Activated naive CD4-positive, alpha-beta T cell treated with anti-CD3 and anti-CD28 coated beads, Interleukin-2, amount 50 U/mL, for 72 hours (primary cell): ENCODE data around the gene TMEM186. TPM values are rescaled to one million over a fixed set of nuclear protein-coding genes. Genes with fewer than 3 reads are reported as not detected.
"Not testable (repeated sequence)": the region's sequence is repeated elsewhere in the genome, so short reads cannot be mapped to it uniquely, and the experiment has no call there.

ENCODE experiments used
- ATAC-seq, 2 donors: fragments of 150-1000 bp; cut with Tn5 transposase; 2 replicates each; pipeline ENCODE4 v1.10.0; 2021; ENCODE audit warnings: mild to moderate bottlenecking in 2 of 2, moderate library complexity in 2 of 2
- DNase-seq, 2 donors: peaks; one replicate each; pipeline ENCODE4 v3.0.0; 2021 to 2022; ENCODE audit warnings: low spot score in 2 of 2
- H3K27ac Mint-ChIP-seq, 2 donors: one replicate each; pipeline ENCODE4 v1.8.0; 2022; ENCODE audit warnings: mild to moderate bottlenecking in 2 of 2, mixed read lengths in 2 of 2
- H3K36me3 Mint-ChIP-seq, 2 donors: one replicate each; pipeline ENCODE4 v1.8.0; 2022; ENCODE audit warnings: mixed read lengths in 2 of 2
- H3K9me3 Mint-ChIP-seq, 2 donors: one replicate each; pipeline ENCODE4 v1.8.0; 2022; ENCODE audit warnings: mixed read lengths in 2 of 2
- total RNA-seq, 2 donors: library from RNA; stranded (reverse); gene quantifications; one replicate each; pipeline ENCODE4 v1.2.3, GENCODE V29; 2022

TMEM186 gene
- total RNA-seq, 2 donors from 2014 or later = 15.1 to 19.8 TPM

DNA sequence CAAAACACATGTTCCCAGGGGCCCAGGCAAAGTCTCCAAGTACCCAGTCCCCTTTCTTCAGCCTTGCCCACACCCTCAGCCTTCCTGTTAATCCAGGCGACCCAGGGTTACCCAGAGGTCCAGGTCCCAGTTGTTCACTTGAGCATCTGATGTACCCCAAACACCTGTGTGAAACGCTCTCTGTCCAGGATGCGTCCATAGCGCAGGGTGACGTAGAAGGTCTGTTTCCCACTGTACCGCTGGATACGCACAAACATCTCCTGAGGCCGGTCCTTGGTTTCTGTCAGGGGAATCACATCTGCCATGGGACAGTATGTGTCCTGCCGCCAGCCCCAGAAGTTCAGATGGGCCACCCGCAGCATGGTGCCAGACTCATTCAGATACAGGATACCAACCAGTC, 1.6 kb downstream of the TMEM186 start:
- H3K9me3 Mint-ChIP-seq = no peaks in the 10 kb centered on the region
- no peak for DNase-seq
- peak overlapping the region in 1 of 2 donors; percentile 99 for H3K27ac Mint-ChIP-seq
- H3K36me3 Mint-ChIP-seq = peaks cover 17 to 19% of the 10 kb centered on the region in 2 donors
- no peak for ATAC-seq

GRCh38 chr16:8795091-8795490, 2.3 kb downstream of the TMEM186 start:
- no peak for ATAC-seq
- Mint-ChIP-seq H3K27ac (peak overlapping the region in 1 of 2 donors; percentile 99), H3K36me3 (peaks cover 17 to 19% of the 10 kb centered on the region in 2 donors), H3K9me3 (no peaks in the 10 kb centered on the region)
- DNase-seq = no peak

DNA sequence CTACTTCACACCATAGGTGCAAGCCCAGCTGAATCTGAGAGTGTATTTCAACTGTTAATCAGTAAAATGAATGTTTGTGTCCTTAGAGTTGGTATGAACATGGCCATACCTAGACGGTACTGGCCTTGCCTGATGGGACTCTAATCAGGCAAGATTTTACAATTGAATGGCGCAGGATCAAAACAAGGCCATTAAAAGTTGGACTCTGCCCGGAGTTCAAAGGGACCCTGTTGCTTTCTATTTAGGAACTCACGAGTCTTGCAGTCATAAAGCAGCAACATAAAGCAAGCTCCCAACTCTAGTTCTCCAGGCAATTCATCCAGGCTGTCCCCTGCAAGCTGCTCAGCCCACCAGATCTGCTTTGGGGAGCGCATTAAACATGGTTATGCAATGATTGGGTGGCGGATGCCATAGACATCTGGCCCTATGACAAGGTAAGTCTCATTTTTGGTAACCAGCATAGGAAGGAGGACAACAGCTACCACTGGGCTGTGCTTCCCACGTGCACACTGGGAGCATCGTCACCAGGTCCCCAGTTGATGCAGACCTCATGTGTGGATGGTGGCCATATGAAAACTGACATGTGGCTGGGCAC, 8.8 kb downstream of the TMEM186 start:
- H3K9me3 Mint-ChIP-seq = no peaks in the 10 kb centered on the region
- ATAC-seq = no peak
- no peak overlapping the region for H3K27ac Mint-ChIP-seq

DNA sequence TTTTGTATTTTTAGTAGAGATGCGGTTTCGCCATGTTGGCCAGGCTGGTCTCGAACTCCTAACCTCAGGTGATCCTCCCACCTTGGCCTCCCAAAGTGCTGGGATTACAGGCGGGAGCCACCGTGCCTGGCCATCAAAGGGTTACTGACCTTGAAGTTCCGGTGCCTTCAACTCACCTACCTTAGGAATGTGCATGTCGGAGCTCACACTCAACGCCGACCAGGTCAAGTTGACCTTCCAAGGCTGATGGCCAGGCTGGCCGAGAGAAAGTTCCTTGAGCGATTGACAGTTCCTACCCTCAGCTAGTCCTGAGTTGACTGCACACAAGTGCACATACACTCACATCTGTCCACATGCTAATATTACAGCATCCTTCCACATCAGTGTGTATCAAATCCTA, 11.1 kb downstream of the TMEM186 start:
- DNase-seq, H3K9me3 Mint-ChIP-seq, ATAC-seq, H3K27ac Mint-ChIP-seq, H3K36me3 Mint-ChIP-seq: not testable (repeated sequence)

More for the DNA sequence above, 8.8 kb downstream of the TMEM186 start:
- DNase-seq = no peak
- no peaks in the 10 kb centered on the region for H3K36me3 Mint-ChIP-seq

DNA sequence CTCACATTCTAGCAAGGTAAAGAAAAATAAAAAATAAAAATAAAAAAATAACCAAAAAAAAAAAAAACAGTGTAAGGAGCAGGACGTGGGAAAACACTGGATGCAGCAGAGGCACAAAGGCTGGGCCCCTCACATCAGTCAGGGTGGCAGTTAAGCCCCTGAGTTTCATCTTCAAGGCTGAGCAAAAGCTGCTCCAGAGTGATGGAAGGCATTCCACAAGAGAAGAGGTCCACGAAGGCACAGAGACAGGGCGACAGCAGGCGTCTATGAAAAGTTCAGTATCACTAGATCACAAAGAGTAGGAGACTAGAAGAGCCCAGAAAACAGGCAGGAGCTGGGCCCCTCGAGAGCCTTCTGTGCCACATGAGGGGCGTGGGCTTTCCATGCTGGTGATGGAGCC, 12.0 kb downstream of the TMEM186 start:
- H3K36me3 Mint-ChIP-seq = no peaks in the 10 kb centered on the region
- no peak for DNase-seq
- ATAC-seq = no peak
- H3K27ac Mint-ChIP-seq = peak overlapping the region in 1 of 2 donors; percentile 74
- no peaks in the 10 kb centered on the region for H3K9me3 Mint-ChIP-seq

GRCh38 chr16:8782673-8783072, 14.8 kb downstream of the TMEM186 start:
- Mint-ChIP-seq H3K36me3 (no peaks in the 10 kb centered on the region), H3K27ac (peak overlapping the region in 1 of 2 donors; percentile 85), H3K9me3 (no peaks in the 10 kb centered on the region)
- no peak for DNase-seq
- ATAC-seq = no peak

GRCh38 chr16:8781797-8782196, 15.6 kb downstream of the TMEM186 start:
- Mint-ChIP-seq H3K9me3 (no peaks in the 10 kb centered on the region), H3K36me3 (peaks cover 0 to 4% of the 10 kb centered on the region in 2 donors), H3K27ac (peak overlapping the region in 1 of 2 donors; percentile 85)
- no peak for DNase-seq
- ATAC-seq = no peak

- DNase-seq = no peak
- Mint-ChIP-seq H3K36me3 (peaks cover 0 to 4% of the 10 kb centered on the region in 2 donors), H3K27ac (no peak overlapping the region), H3K9me3 (no peaks in the 10 kb centered on the region)
- no peak for ATAC-seq
Observed at GRCh38 chr16:8777217-8777616, 20.2 kb downstream of the TMEM186 start.

GRCh38 chr16:8776129-8776584, 21.3 kb downstream of the TMEM186 start:
- DNase-seq (no peak), ATAC-seq (no peak)
- H3K36me3 Mint-ChIP-seq = peaks cover 0 to 4% of the 10 kb centered on the region in 2 donors
- no peak overlapping the region for H3K27ac Mint-ChIP-seq
- H3K9me3 Mint-ChIP-seq = no peaks in the 10 kb centered on the region

GRCh38 chr16:8775359-8775758, 22.1 kb downstream of the TMEM186 start:
- DNase-seq (no peak), ATAC-seq (no peak)
- Mint-ChIP-seq H3K9me3 (no peaks in the 10 kb centered on the region), H3K36me3 (peaks cover 0 to 4% of the 10 kb centered on the region in 2 donors), H3K27ac (no peak overlapping the region)

DNA sequence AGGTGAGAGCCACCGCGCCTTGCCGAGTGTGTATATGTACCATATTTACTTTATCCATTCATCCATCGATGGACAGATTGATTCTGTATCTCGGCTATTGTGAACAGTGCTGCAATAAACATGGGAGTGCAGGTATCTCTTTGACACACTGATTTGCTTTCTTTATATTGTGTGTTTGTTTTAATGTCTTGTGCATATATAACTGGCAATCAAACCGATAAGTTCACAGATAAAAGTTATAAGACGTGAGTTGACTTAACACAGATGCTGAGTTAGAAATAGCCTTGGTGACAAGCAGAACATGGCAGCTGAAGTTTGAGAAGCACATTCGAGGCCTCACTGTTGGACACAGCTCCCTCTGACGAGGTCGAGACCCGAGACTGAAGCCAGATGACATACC, 23.2 kb downstream of the TMEM186 start:
- ATAC-seq = no peak
- no peaks in the 10 kb centered on the region for H3K9me3 Mint-ChIP-seq
- peaks cover 0 to 4% of the 10 kb centered on the region in 2 donors for H3K36me3 Mint-ChIP-seq
- no peak overlapping the region for H3K27ac Mint-ChIP-seq
- no peak for DNase-seq

DNA sequence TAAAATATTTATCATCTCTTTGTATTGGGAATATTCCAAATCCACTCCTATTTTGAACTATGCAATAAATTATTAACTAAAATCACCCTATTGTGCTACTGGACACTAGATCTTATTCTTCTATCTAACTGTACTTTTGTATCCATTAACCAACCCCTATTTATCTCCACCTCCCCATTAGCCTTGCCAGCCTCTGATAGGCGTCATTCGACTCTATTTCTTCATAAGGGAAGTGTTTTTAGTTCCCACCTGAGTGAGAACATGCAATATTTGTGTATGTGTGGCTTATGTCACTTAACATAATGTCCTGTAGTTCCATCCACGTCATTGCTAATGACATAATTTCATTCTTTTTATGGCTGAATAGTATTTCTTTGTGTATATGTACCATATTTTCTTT, 23.9 kb downstream of the TMEM186 start:
- DNase-seq = no peak
- Mint-ChIP-seq H3K9me3 (no peaks in the 10 kb centered on the region), H3K36me3 (peaks cover 0 to 4% of the 10 kb centered on the region in 2 donors), H3K27ac (no peak overlapping the region)
- ATAC-seq = no peak

DNA sequence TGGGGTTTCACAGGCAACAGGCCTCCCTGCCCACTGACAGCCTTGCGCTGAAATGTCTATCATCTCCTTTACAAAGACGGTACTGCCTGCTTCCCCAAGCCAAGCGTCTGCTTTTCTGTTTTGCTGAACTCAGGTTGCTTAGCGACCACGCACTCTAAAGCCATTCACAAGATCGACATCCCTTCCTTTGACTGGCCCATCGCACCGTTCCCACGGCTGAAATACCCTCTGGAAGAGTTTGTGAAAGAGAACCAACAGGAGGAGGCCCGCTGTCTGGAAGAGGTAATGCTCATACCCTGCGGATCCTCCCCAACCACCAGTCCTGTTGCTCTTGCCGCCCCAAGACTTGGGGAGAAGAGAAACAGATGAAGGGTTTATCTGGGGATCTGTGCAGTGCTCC, 28.7 kb downstream of the TMEM186 start:
- Mint-ChIP-seq H3K27ac (peak overlapping the region in 1 of 2 donors; percentile 65), H3K36me3 (peaks cover 0 to 4% of the 10 kb centered on the region in 2 donors), H3K9me3 (no peaks in the 10 kb centered on the region)
- ATAC-seq (no peak), DNase-seq (no peak)

GRCh38 chr16:8768283-8768682, 29.2 kb downstream of the TMEM186 start:
- DNase-seq (no peak), ATAC-seq (no peak)
- Mint-ChIP-seq H3K9me3 (no peaks in the 10 kb centered on the region), H3K36me3 (peaks cover 0 to 4% of the 10 kb centered on the region in 2 donors), H3K27ac (no peak overlapping the region)

DNA sequence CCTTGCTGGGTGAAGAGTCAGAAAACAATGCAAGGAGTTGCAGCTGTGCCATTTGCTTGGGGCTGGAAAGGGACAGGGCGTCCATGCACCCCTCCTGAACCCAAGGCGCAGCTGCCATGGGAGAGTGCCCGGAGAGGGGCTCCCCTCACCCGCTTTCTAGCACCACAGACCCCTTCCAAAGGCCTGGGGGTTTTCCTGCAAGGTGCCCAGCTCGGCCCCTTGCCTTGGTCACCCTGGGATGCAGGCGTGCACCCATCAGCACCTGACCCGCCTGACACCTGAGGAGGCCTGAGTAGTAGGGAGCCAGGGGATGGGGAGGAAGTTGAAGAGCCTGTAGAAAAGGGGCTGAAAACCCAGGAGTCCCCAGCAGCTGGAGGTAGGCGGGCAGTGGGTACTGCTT, 30.3 kb downstream of the TMEM186 start:
- H3K9me3 Mint-ChIP-seq = no peaks in the 10 kb centered on the region
- ATAC-seq (no peak), DNase-seq (no peak)
- peak overlapping the region in 1 of 2 donors; percentile 50 for H3K27ac Mint-ChIP-seq
- peaks cover 0 to 4% of the 10 kb centered on the region in 2 donors for H3K36me3 Mint-ChIP-seq

DNA sequence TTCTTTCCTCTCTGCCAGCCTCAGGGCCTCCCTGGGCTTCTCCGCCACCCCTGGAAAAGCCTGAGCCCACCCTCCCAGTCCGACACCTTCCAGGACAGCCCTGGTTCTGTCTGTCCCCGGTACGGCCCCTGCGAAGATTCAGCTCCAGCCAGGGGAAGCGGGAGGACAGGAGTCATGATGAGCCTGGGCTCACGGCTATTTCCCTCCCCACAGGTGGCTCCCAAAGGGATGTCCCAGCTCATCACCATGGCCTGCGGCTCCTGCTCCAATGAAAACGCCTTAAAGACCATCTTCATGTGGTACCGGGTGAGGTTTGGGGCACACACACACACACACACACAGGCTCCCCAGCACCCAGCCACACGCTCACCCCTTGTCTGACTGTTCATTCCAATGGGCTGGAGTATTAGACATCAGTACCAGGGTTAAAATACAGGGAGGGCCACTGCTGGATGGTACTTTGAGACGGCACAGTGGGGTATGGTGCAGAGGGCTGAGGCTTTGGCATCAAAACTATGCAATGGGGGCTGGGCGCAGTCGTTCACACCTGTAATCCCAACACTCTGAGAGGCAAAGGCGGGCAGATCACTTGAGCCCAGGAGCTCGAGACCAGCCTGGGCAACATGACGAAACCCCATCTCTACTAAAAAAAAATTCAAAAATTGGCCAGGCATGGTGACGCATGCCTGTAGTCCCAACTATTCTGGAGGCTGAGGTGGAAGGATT, 32.8 kb downstream of the TMEM186 start:
- ATAC-seq (no peak), DNase-seq (no peak)
- peak overlapping the region in 1 of 2 donors; percentile 22 for H3K27ac Mint-ChIP-seq
- peaks cover 0 to 4% of the 10 kb centered on the region in 2 donors for H3K36me3 Mint-ChIP-seq
- H3K9me3 Mint-ChIP-seq = no peaks in the 10 kb centered on the region

DNA sequence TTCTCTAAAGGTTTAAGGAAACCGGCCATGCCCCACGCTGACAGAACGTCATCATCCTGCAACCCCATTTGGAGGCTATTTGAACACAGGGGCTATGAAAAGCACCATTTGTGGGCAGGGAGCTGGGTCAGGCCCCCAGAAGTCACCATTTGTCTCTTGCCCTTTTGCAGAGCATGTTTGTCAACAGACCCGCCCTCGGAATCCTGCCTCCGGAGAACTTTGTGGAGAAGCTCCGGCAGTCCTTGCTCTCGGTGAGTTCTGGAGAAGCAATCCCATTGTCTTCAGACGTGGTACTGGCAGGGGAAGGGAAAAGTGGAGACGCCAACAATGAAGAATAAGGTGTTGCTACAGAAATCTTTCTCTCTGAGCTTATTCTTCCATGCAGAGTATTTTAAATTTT, 33.5 kb downstream of the TMEM186 start:
- Mint-ChIP-seq H3K9me3 (no peaks in the 10 kb centered on the region), H3K27ac (no peak overlapping the region), H3K36me3 (peaks cover 0 to 4% of the 10 kb centered on the region in 2 donors)
- no peak for DNase-seq
- no peak for ATAC-seq

DNA sequence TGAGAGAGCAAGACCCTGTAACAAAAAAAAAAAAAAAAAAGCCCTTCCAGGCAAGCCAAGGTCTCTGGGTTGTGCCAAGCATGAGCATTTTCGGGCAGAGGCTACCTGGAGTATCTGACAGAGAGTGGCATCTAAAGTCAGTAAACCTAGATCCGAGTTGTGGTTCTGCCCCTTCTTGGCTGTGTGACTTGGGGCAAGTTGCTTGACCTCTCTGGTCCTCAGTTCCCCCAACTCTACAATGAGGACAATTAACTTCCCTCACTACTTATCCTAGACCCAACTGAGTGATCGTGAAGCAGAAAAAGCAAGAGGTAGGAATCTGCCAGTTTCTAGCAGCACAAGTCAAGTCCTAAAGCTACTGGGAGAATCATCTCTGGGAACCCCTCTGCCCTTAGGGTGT, 34.4 kb downstream of the TMEM186 start:
- ATAC-seq = no peak
- H3K36me3 Mint-ChIP-seq = peaks cover 0 to 1% of the 10 kb centered on the region in 2 donors
- no peaks in the 10 kb centered on the region for H3K9me3 Mint-ChIP-seq

More for the DNA sequence above, 34.4 kb downstream of the TMEM186 start:
- H3K27ac Mint-ChIP-seq = no peak overlapping the region
- DNase-seq = no peak
